GM06990 (cell line): Measurements from ENCODE around the gene KDM4B.
A peak's percentile ranks its signal among the peaks of the same experiment; 100 is the strongest.

ENCODE experiments used
- DNase-seq: peaks from one replicate; pipeline ENCODE4 v3.0.0-alpha.2; 2011; ENCODE audit not compliant: insufficient read length; ENCODE audit errors: extremely low read depth
- H3K27me3 ChIP-seq: replicated peaks from 2 replicates; pipeline ENCODE4 v1.6.0; 2011; ENCODE audit warnings: low read length; ENCODE audit not compliant: control insufficient read depth, insufficient read depth
- H3K36me3 ChIP-seq: 2 replicates; pipeline ENCODE4 v1.5.1; 2011; ENCODE audit warnings: low read length; ENCODE audit not compliant: control insufficient read depth, insufficient read depth
- H3K4me3 ChIP-seq: replicated peaks from 2 replicates; pipeline ENCODE4 v1.5.1; 2011; ENCODE audit warnings: low read depth, mild to moderate bottlenecking, control low read depth, low read length
- TF ChIP-seq, protein P1 (sequence below): IDR thresholded peaks from 2 replicates; pipeline ENCODE4 v1.5.1; 2011; ENCODE audit warnings: low read length, control low read depth, mild to moderate bottlenecking, inconsistent platforms; ENCODE audit not compliant: insufficient read depth, poor library complexity, severe bottlenecking

Gene KDM4B

DNA sequence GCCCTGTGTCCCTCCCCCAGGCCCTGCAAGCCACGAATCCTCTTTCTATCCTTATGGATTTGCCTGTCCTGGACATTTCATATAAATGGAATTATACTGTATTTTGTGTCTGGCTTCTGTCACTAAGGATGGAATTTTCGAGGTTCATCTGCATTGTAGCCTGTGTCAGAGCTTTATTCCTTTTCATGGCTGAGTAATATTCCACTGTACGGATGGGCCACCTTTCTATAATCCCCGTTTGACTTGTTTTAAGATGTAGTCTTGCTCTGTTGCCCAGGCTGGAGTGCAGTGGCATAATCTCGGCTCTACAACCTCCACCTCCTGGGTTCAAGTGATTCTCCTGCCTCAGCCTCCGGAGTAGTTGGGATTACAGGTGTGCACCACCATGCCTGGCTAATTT, 3.9 kb upstream of the KDM4B start:
- TF ChIP-seq, protein P1, sequence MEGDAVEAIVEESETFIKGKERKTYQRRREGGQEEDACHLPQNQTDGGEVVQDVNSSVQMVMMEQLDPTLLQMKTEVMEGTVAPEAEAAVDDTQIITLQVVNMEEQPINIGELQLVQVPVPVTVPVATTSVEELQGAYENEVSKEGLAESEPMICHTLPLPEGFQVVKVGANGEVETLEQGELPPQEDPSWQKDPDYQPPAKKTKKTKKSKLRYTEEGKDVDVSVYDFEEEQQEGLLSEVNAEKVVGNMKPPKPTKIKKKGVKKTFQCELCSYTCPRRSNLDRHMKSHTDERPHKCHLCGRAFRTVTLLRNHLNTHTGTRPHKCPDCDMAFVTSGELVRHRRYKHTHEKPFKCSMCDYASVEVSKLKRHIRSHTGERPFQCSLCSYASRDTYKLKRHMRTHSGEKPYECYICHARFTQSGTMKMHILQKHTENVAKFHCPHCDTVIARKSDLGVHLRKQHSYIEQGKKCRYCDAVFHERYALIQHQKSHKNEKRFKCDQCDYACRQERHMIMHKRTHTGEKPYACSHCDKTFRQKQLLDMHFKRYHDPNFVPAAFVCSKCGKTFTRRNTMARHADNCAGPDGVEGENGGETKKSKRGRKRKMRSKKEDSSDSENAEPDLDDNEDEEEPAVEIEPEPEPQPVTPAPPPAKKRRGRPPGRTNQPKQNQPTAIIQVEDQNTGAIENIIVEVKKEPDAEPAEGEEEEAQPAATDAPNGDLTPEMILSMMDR = no peak
- no peaks in the 10 kb centered on the region for H3K27me3 ChIP-seq
- peaks cover 4% of the 10 kb centered on the region for H3K36me3 ChIP-seq
- no peak overlapping the region for H3K4me3 ChIP-seq
- no peak for DNase-seq

GRCh38 chr19:4966591-4966990, 2.3 kb upstream of the KDM4B start:
- Histone ChIP-seq H3K4me3 (no peak overlapping the region), H3K36me3 (peaks cover 1% of the 10 kb centered on the region; the same call in 1 of the 2 replicates), H3K27me3 (no peaks in the 10 kb centered on the region)
- no peak for DNase-seq
- TF ChIP-seq, protein P1 = no peak

- TF ChIP-seq, protein P1 = no peak
- Histone ChIP-seq H3K36me3 (no peaks in the 10 kb centered on the region), H3K4me3 (peak overlapping the region; percentile 64), H3K27me3 (no peaks in the 10 kb centered on the region)
- DNase-seq = no peak
These were observed 1.0 kb upstream of the KDM4B start for GRCh38 chr19:4967738-4968461.

DNA sequence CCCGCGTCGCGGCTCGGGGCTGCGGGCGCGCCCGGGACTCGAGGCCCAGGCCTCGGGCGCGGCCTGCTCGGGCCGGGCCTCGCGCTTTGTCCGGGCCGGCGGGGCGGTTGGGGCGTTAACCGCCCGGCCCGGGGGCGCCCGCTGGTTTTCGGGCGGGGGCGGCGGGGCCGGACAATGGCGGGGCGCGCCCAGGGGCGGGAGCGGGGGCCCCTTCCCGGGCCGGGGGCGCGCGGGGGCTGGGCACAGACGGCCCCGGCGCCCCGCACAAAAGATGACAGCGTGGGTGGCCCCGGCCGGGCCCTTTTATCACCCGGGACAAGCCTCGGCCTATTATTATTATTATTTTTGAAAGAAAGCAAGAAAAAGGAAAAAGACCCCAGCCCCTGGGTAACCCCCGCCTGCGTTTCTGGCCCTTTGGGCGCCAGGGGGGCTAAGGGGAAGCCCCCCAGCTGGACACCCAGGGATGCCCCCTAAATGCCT, 419 bp downstream of the KDM4B start:
- TF ChIP-seq, protein P1 = no peak
- H3K36me3 ChIP-seq = no peaks in the 10 kb centered on the region
- H3K27me3 ChIP-seq = no peaks in the 10 kb centered on the region
- no peak for DNase-seq
- H3K4me3 ChIP-seq = peak overlapping the region; percentile 76

- DNase-seq = no peak
- H3K4me3 ChIP-seq = peak overlapping the region; percentile 76
- TF ChIP-seq, protein P1 = no peak
- no peaks in the 10 kb centered on the region for H3K36me3 ChIP-seq
- H3K27me3 ChIP-seq = no peaks in the 10 kb centered on the region
These were observed 1.0 kb downstream of the KDM4B start for GRCh38 chr19:4969772-4970531.
